Left lung (tissue), 10 donors: ENCODE data around the gene NFATC2IP. TPM values are rescaled to one million over a fixed set of nuclear protein-coding genes. Genes with fewer than 3 reads are reported as not detected.
"Not testable (repeated sequence)": the region's sequence is repeated elsewhere in the genome, so short reads cannot be mapped to it uniquely, and the experiment has no call there.

Experiments
- ATAC-seq: fragments of 200-7000 bp; cut with Tn5 transposase; one replicate; pipeline ENCODE4 v1.9.1; 2020; ENCODE audit warnings: moderate library complexity
- DNase-seq, 4 donors: peaks; one replicate each; pipeline ENCODE4 v3.0.0-alpha.2; 2013 to 2020
- H3K27ac ChIP-seq, 2 donors: fragments of 200-600 bp; sonication (generic) in 1 of 2; one replicate each; pipeline versions ENCODE4 v1.5.0 to v1.8.0; 2020 to 2021
- H3K27me3 ChIP-seq, 2 donors: fragments of 200-600 bp; sonication (generic) in 1 of 2; one replicate each; pipeline versions ENCODE4 v1.5.0 to v1.8.0; 2020 to 2021
- H3K36me3 ChIP-seq, 2 donors: fragments of 200-600 bp; sonication (generic) in 1 of 2; one replicate each; pipeline versions ENCODE4 v1.5.0 to v1.8.0; 2020 to 2021
- H3K4me1 ChIP-seq, 2 donors: fragments of 200-600 bp; one replicate each; pipeline ENCODE4 v1.8.0; 2021
- H3K4me3 ChIP-seq, 2 donors: fragments of 200-600 bp; sonication (generic) in 1 of 2; one replicate each; pipeline versions ENCODE4 v1.5.0 to v1.8.0; 2020 to 2021; ENCODE audit warnings: mild to moderate bottlenecking in 1 of 2
- H3K9me3 ChIP-seq, 2 donors: fragments of 200-600 bp; sonication (generic) in 1 of 2; one replicate each; pipeline versions ENCODE4 v1.5.0 to v1.8.0; 2020 to 2021
- intact Hi-C, 2 donors: fragments of 100-400 bp; cut with DNase I; formaldehyde crosslinking; loops; one replicate each; pipeline versions ENCODE4 v1.11.2 to v1.14.2; 2022
- polyA plus RNA-seq, 6 donors: library from polyadenylated mRNA; unstranded; fragments of 120-200 nt; gene quantifications; one replicate each; pipeline ENCODE4 v1.2.1, GENCODE V29; 2013; ENCODE audit not compliant: insufficient read length in 6 of 6
- total RNA-seq, 2 donors: library from RNA; stranded (reverse); fragmentation: NEBNext Ultra II Directional; extraction: Animal tissue kit (Norgen Biotek cat#: 25700); gene quantifications; one replicate each; pipeline ENCODE4 v1.2.1, GENCODE V29; 2021
- TF ChIP-seq, protein P1 (sequence below), 2 donors: fragments of 200-600 bp; sonication (generic) in 1 of 2; IDR thresholded peaks; one replicate each; pipeline versions ENCODE4 v1.5.0 to v1.8.0; 2021; ENCODE audit warnings: antibody characterized with exemption in 2 of 2
- donor health status: DM: no; HTN: yes; CAD: no.
- donor health status: DM: no; HTN: no; CAD: no.

The NFATC2IP gene
- total and polyA plus RNA-seq, 8 donors: 37.3 to 76.7 (median 69.3) TPM

DNA sequence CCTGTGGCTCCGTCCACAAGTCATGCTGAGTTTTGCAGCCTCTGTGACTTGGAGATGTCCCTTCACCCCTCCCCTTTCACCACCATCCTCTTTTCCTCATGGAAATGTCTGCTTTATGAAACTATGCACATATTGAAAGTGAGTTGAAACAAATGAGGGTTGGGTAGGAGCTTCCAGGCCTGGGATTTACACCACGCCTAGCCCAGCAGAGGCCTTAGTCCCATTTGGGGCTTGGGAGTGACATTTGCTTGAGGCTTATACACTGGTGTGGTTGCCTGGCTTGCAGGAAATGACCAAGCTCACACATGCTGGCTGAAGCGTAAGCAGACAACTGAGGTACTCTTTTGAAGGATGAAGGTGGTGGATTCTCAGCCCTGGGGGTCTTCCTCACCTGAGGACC, 13.3 kb downstream of the NFATC2IP start:
- Histone ChIP-seq H3K36me3 (peaks cover 0 to 71% of the 10 kb centered on the region in 2 donors), H3K9me3 (no peaks in the 10 kb centered on the region), H3K4me1 (no peaks in the 10 kb centered on the region), H3K4me3 (no peak overlapping the region), H3K27me3 (no peaks in the 10 kb centered on the region), H3K27ac (no peak overlapping the region)
- no peak for ATAC-seq
- intact Hi-C loops: no loop called here
- TF ChIP-seq, protein P1, sequence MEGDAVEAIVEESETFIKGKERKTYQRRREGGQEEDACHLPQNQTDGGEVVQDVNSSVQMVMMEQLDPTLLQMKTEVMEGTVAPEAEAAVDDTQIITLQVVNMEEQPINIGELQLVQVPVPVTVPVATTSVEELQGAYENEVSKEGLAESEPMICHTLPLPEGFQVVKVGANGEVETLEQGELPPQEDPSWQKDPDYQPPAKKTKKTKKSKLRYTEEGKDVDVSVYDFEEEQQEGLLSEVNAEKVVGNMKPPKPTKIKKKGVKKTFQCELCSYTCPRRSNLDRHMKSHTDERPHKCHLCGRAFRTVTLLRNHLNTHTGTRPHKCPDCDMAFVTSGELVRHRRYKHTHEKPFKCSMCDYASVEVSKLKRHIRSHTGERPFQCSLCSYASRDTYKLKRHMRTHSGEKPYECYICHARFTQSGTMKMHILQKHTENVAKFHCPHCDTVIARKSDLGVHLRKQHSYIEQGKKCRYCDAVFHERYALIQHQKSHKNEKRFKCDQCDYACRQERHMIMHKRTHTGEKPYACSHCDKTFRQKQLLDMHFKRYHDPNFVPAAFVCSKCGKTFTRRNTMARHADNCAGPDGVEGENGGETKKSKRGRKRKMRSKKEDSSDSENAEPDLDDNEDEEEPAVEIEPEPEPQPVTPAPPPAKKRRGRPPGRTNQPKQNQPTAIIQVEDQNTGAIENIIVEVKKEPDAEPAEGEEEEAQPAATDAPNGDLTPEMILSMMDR (IDR thresholded peaks at IDR 0.05): no peak
- peak in 1 of 4 donors; percentile 0 for DNase-seq

DNA sequence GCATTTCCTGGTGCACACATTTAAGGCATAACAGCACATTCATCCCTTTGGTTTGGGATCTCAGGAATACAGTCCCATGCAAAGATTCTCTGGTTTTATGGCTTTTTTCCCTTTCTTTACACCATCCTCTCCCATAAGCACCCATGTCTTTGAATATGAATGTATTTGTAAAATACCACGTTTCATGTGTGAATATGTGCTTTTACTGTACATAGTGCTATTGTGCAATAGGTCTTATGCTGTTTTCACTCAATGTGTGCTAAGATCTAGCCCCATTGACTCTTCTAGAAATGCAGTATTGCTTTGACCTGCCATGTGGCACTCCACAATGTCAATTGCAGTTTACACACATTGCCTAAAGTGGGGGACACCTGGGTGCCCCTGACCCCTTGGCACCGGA, 13.8 kb downstream of the NFATC2IP start:
- Histone ChIP-seq H3K9me3 (no peaks in the 10 kb centered on the region), H3K27me3 (no peaks in the 10 kb centered on the region), H3K27ac (no peak overlapping the region), H3K4me3 (no peak overlapping the region), H3K36me3 (peaks cover 0 to 67% of the 10 kb centered on the region in 2 donors), H3K4me1 (no peaks in the 10 kb centered on the region)
- TF ChIP-seq, protein P1 (IDR thresholded peaks at IDR 0.05): no peak
- DNase-seq (no peak), ATAC-seq (no peak)
- intact Hi-C loops: no loop called here

DNA sequence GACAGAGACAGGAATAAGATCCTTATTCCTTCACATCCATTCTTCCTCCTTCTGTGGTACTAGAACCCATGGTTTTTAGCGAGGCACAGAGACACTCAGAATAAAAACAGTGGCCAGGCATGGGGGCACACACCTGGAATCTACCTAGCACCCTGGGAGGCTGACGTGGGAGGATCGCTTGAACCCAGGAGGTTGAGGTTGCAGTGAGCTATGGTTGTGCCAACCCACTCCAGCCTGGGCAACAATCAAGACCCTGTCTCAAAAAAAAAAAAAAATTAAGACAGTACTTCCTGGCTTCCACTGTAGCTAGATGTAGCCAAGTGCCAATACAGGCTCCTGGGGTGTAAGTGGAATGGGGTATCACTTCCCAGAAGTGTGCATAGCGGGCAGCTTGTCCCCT, 16.4 kb downstream of the NFATC2IP start:
- H3K36me3 ChIP-seq: peaks cover 0 to 40% of the 10 kb centered on the region in 2 donors
- DNase-seq (peak in 1 of 4 donors; percentile 2), ATAC-seq (no peak)
- intact Hi-C loops: no loop called here
- no peak overlapping the region for H3K27ac ChIP-seq
- no peaks in the 10 kb centered on the region for H3K27me3 ChIP-seq
- H3K9me3 ChIP-seq: no peaks in the 10 kb centered on the region
- TF ChIP-seq, protein P1 (IDR thresholded peaks at IDR 0.05): no peak
- H3K4me3 ChIP-seq: no peak overlapping the region
- H3K4me1 ChIP-seq: no peaks in the 10 kb centered on the region

DNA sequence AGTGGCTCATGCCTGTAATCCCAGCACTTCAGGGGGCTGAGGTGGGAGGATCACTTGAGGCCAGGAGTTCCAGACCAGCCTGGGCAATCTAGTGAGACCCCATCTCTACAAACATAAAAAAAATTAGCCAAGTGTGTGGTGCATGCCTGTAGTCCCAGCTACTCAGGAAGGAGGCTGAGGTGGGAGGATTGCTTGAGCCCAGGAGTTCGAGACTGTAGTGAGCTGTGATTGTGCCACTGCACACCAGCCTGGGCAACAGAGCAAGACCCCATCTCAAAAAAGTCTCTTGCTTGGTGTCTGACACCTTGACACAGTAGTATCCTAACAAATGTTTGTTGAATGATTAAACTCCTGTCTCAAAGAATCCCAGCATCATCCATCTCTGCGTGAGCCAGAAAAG, 19.0 kb downstream of the NFATC2IP start:
- H3K4me3 ChIP-seq, H3K4me1 ChIP-seq, intact Hi-C loops, DNase-seq, H3K9me3 ChIP-seq, H3K27me3 ChIP-seq, H3K27ac ChIP-seq, ATAC-seq: not testable (repeated sequence)
- H3K36me3 ChIP-seq: peaks cover 0 to 15% of the 10 kb centered on the region in 2 donors

DNA sequence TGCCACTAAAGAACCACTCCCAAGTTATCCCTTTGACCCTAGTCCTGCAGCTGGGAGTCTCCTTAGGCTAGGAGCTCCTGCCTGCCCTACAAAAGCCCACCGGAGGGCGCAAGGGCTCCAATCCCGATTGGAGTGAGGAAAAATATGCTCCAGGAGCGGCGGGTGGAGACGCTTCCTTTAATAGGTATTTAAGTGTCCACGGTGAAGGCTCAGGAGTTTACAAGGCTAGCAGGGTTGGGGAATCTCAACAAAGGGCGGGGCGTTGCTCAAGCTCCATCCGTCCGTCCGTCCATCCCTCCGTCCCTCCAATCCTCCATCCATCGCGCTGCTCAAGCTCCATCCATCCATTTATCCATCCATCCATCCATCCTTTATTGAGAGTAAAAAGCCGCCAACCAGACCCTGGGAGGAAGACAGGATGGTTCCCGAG, 23.3 kb downstream of the NFATC2IP start:
- DNase-seq (peak; percentile 25 to 69 (median 57)), ATAC-seq (peak; percentile 74)
- peaks cover 11 to 42% of the 10 kb centered on the region in 2 donors for H3K4me1 ChIP-seq
- no peaks in the 10 kb centered on the region for H3K9me3 ChIP-seq
- TF ChIP-seq, protein P1 (IDR thresholded peaks at IDR 0.05): peak; percentile 43 to 56
- peaks cover 0 to 22% of the 10 kb centered on the region in 2 donors for H3K36me3 ChIP-seq
- intact Hi-C loops: no loop called here
- no peaks in the 10 kb centered on the region for H3K27me3 ChIP-seq
- peak overlapping the region; percentile 82 to 86 for H3K27ac ChIP-seq
- H3K4me3 ChIP-seq: peak overlapping the region; percentile 95 to 97
